Left ventricle myocardium inferior (tissue), 1 donor: ENCODE data around the gene TET2. TPM values are rescaled to one million over a fixed set of nuclear protein-coding genes. Genes with fewer than 3 reads are reported as not detected.

ENCODE experiments used
- DNase-seq: peaks from one replicate; pipeline ENCODE4 v3.0.0-alpha.2; 2020
- H3K27ac ChIP-seq: fragments of 200-600 bp; replicated peaks from 2 replicates; pipeline ENCODE4 v1.8.0; 2021
- H3K27me3 ChIP-seq: fragments of 200-600 bp; 2 replicates; pipeline ENCODE4 v1.8.0; 2021; ENCODE audit warnings: low read depth
- H3K36me3 ChIP-seq: fragments of 200-600 bp; 2 replicates; pipeline ENCODE4 v1.8.0; 2021
- H3K4me1 ChIP-seq: fragments of 200-600 bp; 2 replicates; pipeline ENCODE4 v1.8.0; 2021
- H3K4me3 ChIP-seq: fragments of 200-600 bp; 2 replicates; pipeline ENCODE4 v1.8.0; 2021; ENCODE audit warnings: mild to moderate bottlenecking, moderate library complexity
- H3K9me3 ChIP-seq: fragments of 200-600 bp; replicated peaks from 2 replicates; pipeline ENCODE4 v1.8.0; 2021
- intact Hi-C: fragments of 100-400 bp; cut with micrococcal nuclease; formaldehyde crosslinking; loops from one replicate; pipeline ENCODE4 v1.11.0; 2022
- total RNA-seq: library from RNA; stranded (reverse); fragmentation: NEBNext Ultra II Directional; extraction: Animal tissue kit (Norgen Biotek cat#: 25700); gene quantifications from one replicate; pipeline ENCODE4 v1.2.1, GENCODE V29; 2021
- TF ChIP-seq, protein P1 (sequence below): fragments of 200-600 bp; IDR thresholded peaks from 2 replicates; pipeline ENCODE4 v1.8.0; 2021; ENCODE audit warnings: antibody characterized with exemption, mild to moderate bottlenecking, borderline replicate concordance
- donor health status: DM: no; HTN: yes; CAD: no; lungs with severe emphysema.

TET2 gene
- total RNA-seq, 1 donor from 2014 or later, result 11.9 TPM

DNA sequence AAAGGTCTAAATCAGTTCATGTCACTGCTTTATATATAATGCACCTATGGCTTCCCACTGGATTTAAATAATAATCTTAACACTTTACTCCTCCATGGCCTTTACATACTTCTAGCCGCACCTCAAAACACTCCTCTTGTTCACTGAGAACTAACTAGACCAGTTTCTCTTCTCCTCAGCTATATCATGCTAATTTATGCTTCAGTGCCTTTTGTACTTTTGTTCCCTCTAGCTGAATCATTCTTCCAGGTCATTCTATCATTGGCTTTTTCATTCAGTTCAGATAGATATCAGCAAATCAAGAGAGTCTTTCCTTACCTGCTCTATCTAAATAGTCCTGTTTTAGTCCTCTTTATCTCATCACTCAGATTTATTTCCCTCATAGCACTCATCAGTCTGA is 64.2 kb downstream of the TET2 start:
- no peak for DNase-seq
- Histone ChIP-seq H3K4me1 (peaks cover 7% of the 10 kb centered on the region), H3K27me3 (no peaks in the 10 kb centered on the region), H3K36me3 (no peaks in the 10 kb centered on the region), H3K27ac (no peak overlapping the region), H3K4me3 (no peak overlapping the region), H3K9me3 (no peaks in the 10 kb centered on the region)
- TF ChIP-seq, protein P1, sequence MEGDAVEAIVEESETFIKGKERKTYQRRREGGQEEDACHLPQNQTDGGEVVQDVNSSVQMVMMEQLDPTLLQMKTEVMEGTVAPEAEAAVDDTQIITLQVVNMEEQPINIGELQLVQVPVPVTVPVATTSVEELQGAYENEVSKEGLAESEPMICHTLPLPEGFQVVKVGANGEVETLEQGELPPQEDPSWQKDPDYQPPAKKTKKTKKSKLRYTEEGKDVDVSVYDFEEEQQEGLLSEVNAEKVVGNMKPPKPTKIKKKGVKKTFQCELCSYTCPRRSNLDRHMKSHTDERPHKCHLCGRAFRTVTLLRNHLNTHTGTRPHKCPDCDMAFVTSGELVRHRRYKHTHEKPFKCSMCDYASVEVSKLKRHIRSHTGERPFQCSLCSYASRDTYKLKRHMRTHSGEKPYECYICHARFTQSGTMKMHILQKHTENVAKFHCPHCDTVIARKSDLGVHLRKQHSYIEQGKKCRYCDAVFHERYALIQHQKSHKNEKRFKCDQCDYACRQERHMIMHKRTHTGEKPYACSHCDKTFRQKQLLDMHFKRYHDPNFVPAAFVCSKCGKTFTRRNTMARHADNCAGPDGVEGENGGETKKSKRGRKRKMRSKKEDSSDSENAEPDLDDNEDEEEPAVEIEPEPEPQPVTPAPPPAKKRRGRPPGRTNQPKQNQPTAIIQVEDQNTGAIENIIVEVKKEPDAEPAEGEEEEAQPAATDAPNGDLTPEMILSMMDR, result no peak
- intact Hi-C loops, result no loop called here

DNA sequence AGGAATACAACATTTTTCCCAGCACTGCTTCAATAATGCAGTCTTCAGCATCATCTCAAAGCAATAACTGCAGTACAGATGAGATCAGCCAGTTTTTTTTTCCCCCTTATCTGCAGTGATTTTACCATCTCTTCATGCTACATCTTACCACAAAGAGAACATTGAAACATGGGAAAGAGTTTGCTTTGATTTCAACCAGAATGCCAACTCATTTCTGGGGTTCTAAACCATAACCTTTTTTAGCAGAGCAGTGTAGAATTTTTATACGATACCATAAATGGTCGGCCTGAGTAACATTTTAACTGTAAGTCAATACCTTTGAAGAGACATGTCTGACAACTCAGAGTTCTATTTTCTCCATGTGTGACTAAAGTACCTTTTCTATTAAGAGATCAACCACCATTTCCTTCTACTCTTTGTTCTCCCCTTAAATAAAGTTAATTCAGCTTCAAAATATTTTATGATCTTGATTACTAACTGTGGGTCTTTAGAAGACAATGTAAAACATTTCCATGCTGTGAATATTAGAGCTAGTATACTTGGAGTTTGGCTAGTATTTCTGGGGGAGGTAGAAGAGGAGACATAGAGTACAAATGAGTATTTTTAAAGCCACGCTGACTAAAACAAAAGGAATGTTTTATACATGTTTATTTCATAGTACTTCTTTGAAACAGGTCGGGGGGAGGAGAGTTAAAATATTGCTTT is 69.1 kb downstream of the TET2 start:
- H3K9me3 ChIP-seq, result no peaks in the 10 kb centered on the region
- DNase-seq, result no peak
- H3K4me3 ChIP-seq, result no peak overlapping the region
- peaks cover 11% of the 10 kb centered on the region for H3K4me1 ChIP-seq
- TF ChIP-seq, protein P1, result no peak
- no peaks in the 10 kb centered on the region for H3K27me3 ChIP-seq
- no peaks in the 10 kb centered on the region for H3K36me3 ChIP-seq
- intact Hi-C loops, result no loop called here
- no peak overlapping the region for H3K27ac ChIP-seq

DNA sequence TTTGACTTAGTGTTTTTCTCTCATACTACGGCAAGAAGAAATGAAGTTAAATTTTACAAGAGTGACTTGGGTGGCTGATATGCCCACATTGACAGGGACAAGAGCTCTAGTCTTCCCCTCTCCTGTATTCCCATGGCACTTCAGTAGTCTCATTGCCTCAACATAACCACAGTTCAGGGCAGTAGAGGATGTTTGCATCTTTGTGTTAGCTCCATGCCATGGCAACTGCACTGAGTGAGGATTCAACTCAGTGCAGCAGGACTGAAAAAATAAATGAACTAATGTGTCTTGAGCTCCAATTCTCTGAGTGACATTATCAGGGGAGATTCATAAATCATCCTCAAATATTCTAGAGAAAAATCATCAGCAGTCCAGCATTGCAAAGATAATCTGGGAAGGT is 78.8 kb downstream of the TET2 start:
- intact Hi-C loops, result no loop called here
- DNase-seq, result no peak

DNA sequence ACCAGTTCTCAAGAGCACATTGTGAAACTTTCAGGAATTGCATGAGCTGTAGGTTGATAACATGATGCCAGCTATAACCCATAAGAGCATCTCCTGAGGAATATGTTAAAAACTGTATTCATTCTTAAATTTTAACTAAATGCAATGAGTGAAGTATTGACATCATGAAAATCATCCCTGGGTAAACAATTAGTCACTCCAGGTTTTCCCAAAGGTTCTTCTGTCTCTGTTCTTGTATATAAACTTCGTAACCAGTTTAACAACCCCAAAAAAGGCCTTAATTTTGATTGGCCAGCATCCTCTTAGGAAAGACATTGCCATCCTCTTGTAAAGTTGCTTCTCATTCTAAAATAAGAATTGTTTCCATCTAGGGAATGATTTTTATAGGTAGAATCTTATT is 80.4 kb downstream of the TET2 start:
- no peak overlapping the region for H3K4me3 ChIP-seq
- no peak overlapping the region for H3K27ac ChIP-seq
- no peak for DNase-seq
- TF ChIP-seq, protein P1, result no peak
- H3K4me1 ChIP-seq, result peaks cover 28% of the 10 kb centered on the region
- peaks cover 4% of the 10 kb centered on the region for H3K9me3 ChIP-seq
- H3K27me3 ChIP-seq, result no peaks in the 10 kb centered on the region
- intact Hi-C loops, result no loop called here
- H3K36me3 ChIP-seq, result no peaks in the 10 kb centered on the region

More for the DNA sequence above, 78.8 kb downstream of the TET2 start:
- Histone ChIP-seq H3K4me3 (no peak overlapping the region), H3K9me3 (peaks cover 4% of the 10 kb centered on the region), H3K4me1 (peaks cover 23% of the 10 kb centered on the region), H3K27me3 (no peaks in the 10 kb centered on the region), H3K36me3 (no peaks in the 10 kb centered on the region), H3K27ac (no peak overlapping the region)
- TF ChIP-seq, protein P1, result no peak

DNA sequence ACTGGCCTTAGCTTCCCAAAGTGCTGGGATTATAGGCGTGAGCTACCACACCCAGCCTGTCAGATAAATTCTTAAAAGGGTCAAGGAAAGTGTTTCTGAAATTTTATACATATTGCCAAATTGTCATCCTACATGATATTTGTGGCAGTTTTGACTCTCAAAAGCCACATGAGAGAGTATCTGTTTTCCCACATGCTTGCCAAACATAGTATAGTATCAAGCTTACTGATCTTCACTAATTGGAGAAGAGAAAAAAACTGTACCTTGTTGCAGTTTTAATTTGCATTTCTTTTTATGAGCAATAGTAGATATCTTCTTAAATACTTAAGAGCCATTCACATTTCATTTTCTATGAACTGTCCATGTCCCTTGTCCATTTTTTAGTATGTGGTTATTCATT is 83.6 kb downstream of the TET2 start:
- intact Hi-C loops, result no loop called here
- H3K36me3 ChIP-seq, result peaks cover 13% of the 10 kb centered on the region
- TF ChIP-seq, protein P1, result no peak
- H3K4me1 ChIP-seq, result peaks cover 21% of the 10 kb centered on the region
- no peaks in the 10 kb centered on the region for H3K9me3 ChIP-seq
- no peak overlapping the region for H3K4me3 ChIP-seq
- H3K27me3 ChIP-seq, result no peaks in the 10 kb centered on the region
- DNase-seq, result no peak
- no peak overlapping the region for H3K27ac ChIP-seq
